SK-N-MC (cell line): Measurements from ENCODE around the gene CD99L2.
"Not testable (repeated sequence)": the region's sequence is repeated elsewhere in the genome, so short reads cannot be mapped to it uniquely, and the experiment has no call there.

ENCODE experiments used
- DNase-seq: peaks from one replicate; pipeline ENCODE4 v3.0.0-alpha.2; 2011; ENCODE audit warnings: low read depth, low spot score
- H3K27ac ChIP-seq: fragments of 200-600 bp; sonication (generic); 2 replicates; pipeline ENCODE4 v1.5.1; 2016; ENCODE audit warnings: mixed run types
- H3K36me3 ChIP-seq: fragments of 200-600 bp; sonication (generic); 2 replicates; pipeline ENCODE4 v1.6.1; 2017; ENCODE audit warnings: antibody characterized with exemption, low read length, mixed read lengths; ENCODE audit not compliant: insufficient read depth
- H3K4me3 ChIP-seq: fragments of 200-600 bp; sonication (generic); 2 replicates; pipeline ENCODE4 v1.5.1; 2016
- H3K9ac ChIP-seq: fragments of 200-600 bp; sonication (generic); 2 replicates; pipeline ENCODE4 v1.8.0; 2017; ENCODE audit warnings: mixed run types, mixed read lengths; ENCODE audit not compliant: insufficient read length
- H3K9me3 ChIP-seq: fragments of 200-600 bp; sonication (generic); 2 replicates; pipeline ENCODE4 v1.6.1; 2017; ENCODE audit warnings: low read depth, mild to moderate bottlenecking, antibody characterized with exemption, low read length, moderate library complexity, mixed read lengths
- EZH2 ChIP-seq: fragments of 200-600 bp; sonication (generic); IDR thresholded peaks from one replicate; pipeline ENCODE4 v1.6.1; 2017; ENCODE audit warnings: antibody characterized with exemption
- FOXP2 ChIP-seq: optimal IDR thresholded peaks from 2 replicates; pipeline ENCODE3; 2011; ENCODE audit warnings: mild to moderate bottlenecking, moderate library complexity; ENCODE audit not compliant: insufficient read depth; ENCODE audit errors: extremely low read length, control extremely low read depth
- POLR2AphosphoS5 ChIP-seq: IDR thresholded peaks from 2 replicates; pipeline ENCODE4 v1.6.1; 2012; ENCODE audit warnings: mild to moderate bottlenecking, low read depth, low read length, borderline replicate concordance

The CD99L2 gene

DNA sequence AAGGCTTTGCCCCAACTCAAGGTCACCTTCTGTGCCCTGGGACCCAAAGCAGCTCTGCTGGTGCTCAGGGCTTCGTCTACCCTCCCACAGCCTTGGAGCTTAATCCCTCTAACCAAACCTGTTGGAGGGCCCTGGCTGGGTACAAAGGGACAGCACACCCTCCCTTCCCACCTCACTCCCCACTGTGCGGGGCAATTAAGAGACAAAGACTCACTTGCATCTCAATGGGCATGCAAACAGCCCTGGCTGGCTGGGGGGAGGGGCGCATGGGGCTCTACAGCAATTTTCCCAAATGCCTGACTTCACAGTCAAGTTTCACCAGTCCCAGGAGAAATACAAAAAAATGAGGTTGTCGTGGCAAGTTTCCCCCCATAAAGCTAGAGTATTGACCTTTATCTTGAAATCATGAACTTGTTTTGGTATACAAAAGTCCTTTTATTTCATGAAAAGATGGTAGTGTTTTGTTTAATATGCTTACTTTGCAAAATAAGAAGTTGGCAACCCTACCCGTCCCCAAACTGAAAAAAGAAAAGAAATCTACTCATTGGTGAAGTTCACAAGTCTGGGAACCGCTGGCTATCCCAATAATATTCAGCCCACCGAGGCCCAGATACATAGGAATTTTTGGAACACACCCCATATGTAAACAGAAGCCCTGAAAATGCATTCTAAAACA lies 4.1 kb upstream of the CD99L2 start:
- Histone ChIP-seq H3K27ac (no peak overlapping the region), H3K9me3 (no peaks in the 10 kb centered on the region), H3K9ac (no peak overlapping the region), H3K4me3 (no peak overlapping the region), H3K36me3 (no peaks in the 10 kb centered on the region)
- no peak for DNase-seq
- TF ChIP-seq EZH2 (no peak), FOXP2 (no peak), POLR2AphosphoS5 (no peak)

DNA sequence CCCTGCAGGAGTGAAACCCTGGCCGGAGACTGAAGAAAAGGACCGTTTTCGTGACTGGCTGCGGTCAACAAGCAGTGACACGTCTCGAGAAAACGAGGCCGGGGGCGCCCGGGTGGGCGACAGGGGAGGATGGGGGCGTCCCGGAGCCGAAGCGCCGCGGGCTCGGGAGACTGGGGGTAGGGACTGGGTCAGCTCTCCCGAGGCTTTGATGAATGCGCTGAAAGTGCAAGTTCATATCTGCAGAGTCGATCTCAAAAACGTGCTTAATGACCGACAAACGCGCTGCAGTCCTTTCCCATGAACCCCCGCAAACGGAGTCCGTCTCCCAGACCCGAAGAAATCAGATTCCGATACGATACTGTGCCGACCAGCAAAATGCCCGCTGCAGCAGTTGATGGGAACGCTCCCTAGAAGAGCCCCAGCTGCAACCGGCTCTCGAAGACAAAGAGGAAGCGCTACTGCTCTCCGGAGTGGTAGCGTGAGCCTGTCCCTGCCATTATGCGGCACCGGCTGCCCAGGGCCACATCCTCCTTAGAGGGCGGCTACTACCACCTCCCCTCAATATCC lies 806 bp upstream of the CD99L2 start:
- Histone ChIP-seq H3K36me3 (no peaks in the 10 kb centered on the region), H3K9ac (peak overlapping the region; percentile 75), H3K4me3 (peak overlapping the region; percentile 81), H3K27ac (no peak overlapping the region), H3K9me3 (no peaks in the 10 kb centered on the region)
- no peak for TF ChIP-seq POLR2AphosphoS5
- TF ChIP-seq FOXP2: no peak
- DNase-seq: no peak

DNA sequence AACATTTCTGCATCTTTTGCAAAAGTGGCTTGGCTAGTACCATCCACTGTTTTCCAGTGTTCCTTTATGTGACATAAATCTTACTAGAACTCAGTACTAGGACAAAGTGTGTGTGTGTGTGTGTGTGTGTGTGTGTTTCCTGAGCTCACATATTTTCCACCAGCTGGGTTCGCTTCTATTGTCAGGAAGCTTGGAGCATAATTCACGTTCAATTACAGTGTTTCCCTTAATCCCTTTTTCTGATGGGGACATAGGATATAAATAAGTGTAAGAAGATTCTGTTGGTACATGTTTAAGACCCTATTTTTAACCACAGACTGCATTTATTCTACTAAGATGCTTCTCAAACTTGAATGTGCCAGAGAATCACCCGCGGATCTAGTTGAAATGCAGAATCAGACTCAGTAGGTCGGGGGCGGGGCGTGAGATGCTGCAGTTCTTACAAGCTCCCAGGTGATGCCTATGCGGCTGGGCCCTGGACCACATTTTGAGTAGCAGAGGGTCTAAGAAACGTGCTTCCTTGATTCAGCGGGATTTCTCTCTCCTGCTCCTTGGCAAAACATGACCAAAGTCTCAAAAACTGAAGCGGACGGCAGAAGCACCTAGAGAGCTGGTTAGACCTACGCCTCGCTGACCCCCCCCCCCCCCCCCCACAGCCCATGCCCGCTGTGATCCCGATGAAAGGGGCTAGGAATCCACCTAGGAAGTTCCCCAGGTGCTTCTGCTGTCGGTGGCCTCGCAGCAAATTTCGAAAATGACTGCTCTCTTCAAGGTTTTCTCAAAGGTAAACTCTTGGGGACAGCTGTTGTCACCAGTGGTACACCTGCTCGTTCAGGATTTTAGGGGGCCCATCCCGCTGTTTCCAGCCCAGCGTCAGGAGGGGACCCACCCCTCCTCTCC lies 797 bp downstream of the CD99L2 start:
- no peak for TF ChIP-seq FOXP2
- TF ChIP-seq POLR2AphosphoS5: no peak
- TF ChIP-seq EZH2: no peak
- Histone ChIP-seq H3K9ac (peak overlapping the region; percentile 84), H3K4me3 (peak overlapping the region; percentile 81), H3K9me3 (no peaks in the 10 kb centered on the region), H3K27ac (0 out of 2 replicates have a peak overlapping the region, but pooled peaks have one; percentile 46), H3K36me3 (no peaks in the 10 kb centered on the region)
- no peak for DNase-seq

DNA sequence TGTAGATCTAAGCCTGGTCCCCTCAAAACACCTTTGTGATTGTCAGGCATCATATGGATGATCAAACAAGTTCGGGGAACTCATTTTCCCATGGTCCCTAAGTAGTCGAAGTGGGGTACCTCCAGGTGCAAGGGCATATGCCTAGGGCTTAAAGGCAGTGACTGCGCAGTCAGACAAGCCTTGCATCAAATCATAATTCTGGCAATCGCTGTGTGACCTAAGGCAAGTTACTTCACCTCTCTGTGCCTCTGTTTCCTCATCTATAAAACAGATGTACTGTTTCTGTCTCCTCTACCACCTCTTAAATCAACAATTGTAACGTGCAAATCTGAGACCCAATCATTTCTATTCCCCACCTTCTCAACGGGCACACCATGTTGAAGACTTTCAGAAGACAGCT lies 1.8 kb downstream of the CD99L2 start:
- Histone ChIP-seq H3K4me3 (no peak overlapping the region), H3K9ac (no peak overlapping the region), H3K27ac (no peak overlapping the region), H3K36me3 (no peaks in the 10 kb centered on the region), H3K9me3 (no peaks in the 10 kb centered on the region)
- TF ChIP-seq FOXP2: no peak
- TF ChIP-seq EZH2: no peak
- no peak for TF ChIP-seq POLR2AphosphoS5
- DNase-seq: no peak

DNA sequence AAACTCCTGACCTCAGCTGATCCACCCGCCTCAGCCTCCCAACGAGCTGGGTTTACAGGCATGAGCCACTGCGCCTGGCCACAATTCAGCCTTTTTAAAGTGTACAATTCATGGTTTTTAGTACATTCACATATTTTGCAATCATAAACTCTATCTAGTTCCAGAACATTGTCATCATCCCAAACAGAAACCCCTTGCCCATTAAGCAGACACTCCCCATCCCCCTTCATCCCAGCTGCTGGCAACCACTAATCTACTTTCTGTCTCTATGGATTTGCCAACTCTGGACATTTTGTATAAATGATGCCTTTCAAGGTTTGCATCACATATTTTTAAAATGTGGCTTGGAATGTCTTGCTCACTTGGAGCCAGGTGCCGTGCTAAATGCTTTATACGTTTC lies 4.5 kb downstream of the CD99L2 start:
- Histone ChIP-seq H3K9me3 (no peaks in the 10 kb centered on the region), H3K9ac (no peak overlapping the region), H3K36me3 (no peaks in the 10 kb centered on the region), H3K27ac (no peak overlapping the region), H3K4me3 (no peak overlapping the region)
- TF ChIP-seq POLR2AphosphoS5 (no peak), EZH2 (no peak), FOXP2 (no peak)
- DNase-seq: no peak

DNA sequence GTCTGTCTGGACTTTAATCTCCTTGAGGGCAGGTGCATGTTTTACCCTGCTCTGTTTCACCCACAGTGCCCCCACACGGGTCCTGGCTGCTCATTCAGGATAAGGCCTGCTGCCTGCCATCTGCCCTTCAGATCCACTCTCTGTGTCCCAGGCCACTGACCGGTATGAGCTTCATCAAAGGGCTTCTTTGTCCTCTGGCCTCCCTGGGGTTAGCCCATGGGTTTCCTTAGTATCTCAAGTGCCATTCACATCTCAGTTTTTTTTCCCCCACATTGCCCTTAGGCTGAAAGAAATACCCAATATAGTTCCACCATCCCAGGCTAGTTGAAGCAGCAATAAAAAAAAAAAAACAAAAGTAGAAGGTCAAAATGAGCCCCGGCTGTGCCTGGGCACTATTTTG lies 9.3 kb downstream of the CD99L2 start:
- TF ChIP-seq EZH2: no peak
- TF ChIP-seq POLR2AphosphoS5: no peak
- no peak for TF ChIP-seq FOXP2
- H3K9me3 ChIP-seq: no peaks in the 10 kb centered on the region
- no peaks in the 10 kb centered on the region for H3K36me3 ChIP-seq
- no peak for DNase-seq
- no peak overlapping the region for H3K4me3 ChIP-seq
- H3K9ac ChIP-seq: no peak overlapping the region
- H3K27ac ChIP-seq: no peak overlapping the region

DNA sequence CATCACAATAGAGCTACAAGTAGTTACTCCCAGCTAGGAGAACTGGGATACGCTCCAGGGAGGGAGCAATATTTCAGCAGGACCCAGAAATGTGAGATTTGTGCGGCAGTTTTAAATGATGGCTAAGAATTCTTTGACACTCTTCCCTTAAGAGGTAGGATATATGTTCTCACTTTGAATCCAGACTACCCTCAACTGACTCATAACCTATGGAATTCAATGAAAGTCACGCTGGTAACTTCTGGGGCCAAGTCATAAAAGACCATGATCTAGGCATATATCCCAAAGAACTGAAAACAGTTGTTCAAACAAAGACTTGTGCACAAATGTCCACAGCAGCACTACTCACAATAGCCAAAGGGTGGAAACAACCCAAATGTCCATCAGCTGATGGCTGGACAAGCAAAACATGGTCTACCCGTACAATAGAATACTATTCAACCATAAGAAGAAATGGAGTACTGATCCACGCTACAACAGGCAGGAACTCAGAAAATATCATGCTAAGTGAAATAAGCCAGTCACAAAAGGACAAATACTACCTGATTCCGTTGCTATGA lies 10.5 kb downstream of the CD99L2 start:
- TF ChIP-seq EZH2 (no peak), POLR2AphosphoS5 (no peak), FOXP2 (no peak)
- no peak overlapping the region for H3K27ac ChIP-seq
- H3K9ac ChIP-seq: no peak overlapping the region
- H3K4me3 ChIP-seq: no peak overlapping the region
- H3K9me3 ChIP-seq: no peaks in the 10 kb centered on the region
- DNase-seq: no peak
- H3K36me3 ChIP-seq: no peaks in the 10 kb centered on the region

DNA sequence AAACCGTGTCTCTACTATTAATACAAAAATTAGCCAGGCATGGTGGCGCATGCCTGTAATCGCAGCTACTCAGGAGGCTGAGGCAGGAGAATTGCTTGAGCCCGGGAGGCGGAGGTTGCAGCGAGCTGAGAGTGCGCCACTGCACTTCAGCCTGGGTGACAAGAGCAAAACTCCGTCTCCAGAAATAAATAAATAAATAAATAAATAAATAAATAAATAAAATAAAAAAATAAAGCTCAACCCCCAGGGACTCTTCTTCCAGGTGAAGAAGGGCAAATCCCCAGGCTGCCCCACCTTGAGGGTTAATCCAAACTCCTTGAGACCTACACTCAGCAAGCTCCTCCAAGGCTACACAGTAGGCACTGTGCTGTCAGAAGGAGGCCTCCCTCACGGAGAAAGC lies 11.2 kb downstream of the CD99L2 start:
- H3K4me3 ChIP-seq, H3K9me3 ChIP-seq, DNase-seq, H3K27ac ChIP-seq, H3K9ac ChIP-seq, H3K36me3 ChIP-seq: not testable (repeated sequence)
